Effector memory CD4-positive, alpha-beta T cell (primary cell): ENCODE results near the gene URI1.
"Not testable (repeated sequence)": the region's sequence is repeated elsewhere in the genome, so short reads cannot be mapped to it uniquely, and the experiment has no call there.

Experiments
- DNase-seq, 3 donors: peaks; one replicate each; pipeline ENCODE4 v3.0.0-alpha.2; 2020
- H3K27ac ChIP-seq: 2 replicates; pipeline ENCODE4 v1.7.0; 2013; ENCODE audit warnings: mild to moderate bottlenecking, low read length, moderate library complexity; ENCODE audit not compliant: insufficient read depth, poor library complexity, severe bottlenecking
- H3K27me3 ChIP-seq: replicated peaks from 2 replicates; pipeline ENCODE4 v1.7.0; 2013; ENCODE audit warnings: mild to moderate bottlenecking, low read length; ENCODE audit not compliant: insufficient read depth, control insufficient read depth, poor library complexity, severe bottlenecking
- H3K36me3 ChIP-seq: 2 replicates; pipeline ENCODE4 v1.7.0; 2013; ENCODE audit warnings: mild to moderate bottlenecking, low read length, moderate library complexity; ENCODE audit not compliant: control insufficient read depth, insufficient read depth
- H3K4me1 ChIP-seq: 2 replicates; pipeline ENCODE4 v1.7.0; 2013; ENCODE audit warnings: low read length, mild to moderate bottlenecking; ENCODE audit not compliant: control insufficient read depth, insufficient read depth, poor library complexity, severe bottlenecking
- H3K4me3 ChIP-seq: 2 replicates; pipeline ENCODE4 v1.7.0; 2013; ENCODE audit warnings: low read length, low read depth, mild to moderate bottlenecking; ENCODE audit not compliant: insufficient read depth, poor library complexity, severe bottlenecking
- H3K9me3 ChIP-seq: 2 replicates; pipeline ENCODE4 v1.7.0; 2013; ENCODE audit warnings: mild to moderate bottlenecking, low read length, moderate library complexity; ENCODE audit not compliant: control insufficient read depth
- total RNA-seq, 3 donors: gene quantifications; one replicate each; lab custom pipeline; 2026; lab: John Stamatoyannopoulos, UW

The URI1 gene
- 79.7 to 126 (median 118) reads per million in 3 donors for total RNA-seq

GRCh38 chr19:29941828-29942403 is at the start of gene URI1:
Gene URI1 (plus strand): TSS chr19:29942239. CDS start chr19:29942548, 309 bp downstream.
- H3K36me3 ChIP-seq = peaks cover 5% of the 10 kb centered on the region
- H3K27me3 ChIP-seq = no peaks in the 10 kb centered on the region
- peak; percentile 86 to 89 (median 88) for DNase-seq
- peak within 1 kb of the TSS; percentile 64 for H3K27ac ChIP-seq
- H3K9me3 ChIP-seq = no peaks in the 10 kb centered on the region
- H3K4me3 ChIP-seq = peak within 1 kb of the TSS; percentile 78
- peaks cover 27% of the 10 kb centered on the region for H3K4me1 ChIP-seq

GRCh38 chr19:29893606-29894284 is 48.3 kb upstream of the URI1 start:
- H3K27ac ChIP-seq = no peak overlapping the region
- no peaks in the 10 kb centered on the region for H3K36me3 ChIP-seq
- H3K4me3 ChIP-seq = no peak overlapping the region
- no peaks in the 10 kb centered on the region for H3K4me1 ChIP-seq
- DNase-seq = no peak
- no peaks in the 10 kb centered on the region for H3K9me3 ChIP-seq
- H3K27me3 ChIP-seq = no peaks in the 10 kb centered on the region

- Histone ChIP-seq H3K36me3 (no peaks in the 10 kb centered on the region), H3K9me3 (no peaks in the 10 kb centered on the region), H3K4me3 (no peak overlapping the region), H3K27ac (no peak overlapping the region), H3K27me3 (no peaks in the 10 kb centered on the region), H3K4me1 (no peaks in the 10 kb centered on the region)
- DNase-seq = no peak
Measured at GRCh38 chr19:29896802-29897201, 45.2 kb upstream of the URI1 start.

- no peaks in the 10 kb centered on the region for H3K36me3 ChIP-seq
- DNase-seq = no peak
- no peaks in the 10 kb centered on the region for H3K27me3 ChIP-seq
- no peak overlapping the region for H3K27ac ChIP-seq
- no peak overlapping the region for H3K4me3 ChIP-seq
- no peaks in the 10 kb centered on the region for H3K4me1 ChIP-seq
- H3K9me3 ChIP-seq = no peaks in the 10 kb centered on the region
Measured at GRCh38 chr19:29897466-29897865, 44.6 kb upstream of the URI1 start.

- no peaks in the 10 kb centered on the region for H3K27me3 ChIP-seq
- H3K36me3 ChIP-seq = no peaks in the 10 kb centered on the region
- no peaks in the 10 kb centered on the region for H3K4me1 ChIP-seq
- no peak overlapping the region for H3K4me3 ChIP-seq
- no peak overlapping the region for H3K27ac ChIP-seq
- DNase-seq = no peak
- H3K9me3 ChIP-seq = no peaks in the 10 kb centered on the region
Measured at GRCh38 chr19:29904017-29904416, 38.0 kb upstream of the URI1 start.

- Histone ChIP-seq H3K4me3 (no peak overlapping the region), H3K27me3 (no peaks in the 10 kb centered on the region), H3K4me1 (no peaks in the 10 kb centered on the region), H3K27ac (no peak overlapping the region), H3K36me3 (no peaks in the 10 kb centered on the region), H3K9me3 (no peaks in the 10 kb centered on the region)
- no peak for DNase-seq
Measured at GRCh38 chr19:29908963-29909944, 32.8 kb upstream of the URI1 start.

GRCh38 chr19:29914933-29915332 is 27.1 kb upstream of the URI1 start:
- DNase-seq = no peak
- Histone ChIP-seq H3K27ac (no peak overlapping the region), H3K4me1 (no peaks in the 10 kb centered on the region), H3K9me3 (no peaks in the 10 kb centered on the region), H3K27me3 (no peaks in the 10 kb centered on the region), H3K4me3 (no peak overlapping the region), H3K36me3 (no peaks in the 10 kb centered on the region)

GRCh38 chr19:29915832-29916231 is 26.2 kb upstream of the URI1 start:
- H3K36me3 ChIP-seq, H3K9me3 ChIP-seq, H3K4me1 ChIP-seq, H3K27me3 ChIP-seq, DNase-seq, H3K27ac ChIP-seq, H3K4me3 ChIP-seq: not testable (repeated sequence)

GRCh38 chr19:29917911-29918310 is 24.1 kb upstream of the URI1 start:
- no peaks in the 10 kb centered on the region for H3K36me3 ChIP-seq
- H3K9me3 ChIP-seq = no peaks in the 10 kb centered on the region
- no peak for DNase-seq
- H3K4me1 ChIP-seq = no peaks in the 10 kb centered on the region
- no peak overlapping the region for H3K27ac ChIP-seq
- H3K4me3 ChIP-seq = no peak overlapping the region
- H3K27me3 ChIP-seq = no peaks in the 10 kb centered on the region

- Histone ChIP-seq H3K36me3 (no peaks in the 10 kb centered on the region), H3K27me3 (no peaks in the 10 kb centered on the region), H3K4me1 (no peaks in the 10 kb centered on the region), H3K9me3 (no peaks in the 10 kb centered on the region), H3K27ac (no peak overlapping the region), H3K4me3 (no peak overlapping the region)
- DNase-seq = no peak
Measured at GRCh38 chr19:29918891-29919290, 23.1 kb upstream of the URI1 start.
